DND-41 (cell line): ENCODE data around the gene TPP1.

Experiments used
- ATAC-seq: fragments of 200-7000 bp; cut with Tn5 transposase; 3 replicates; pipeline ENCODE4 v1.9.1; 2021; ENCODE audit warnings: low read depth; ENCODE audit not compliant: insufficient read depth
- DNase-seq: peaks from one replicate; pipeline ENCODE4 v3.0.0-alpha.2; 2020
- H2AFZ ChIP-seq: 2 replicates; pipeline ENCODE4 v1.6.0; 2012; ENCODE audit warnings: low read depth, low read length
- H3K27ac ChIP-seq: 2 replicates; pipeline ENCODE4 v1.5.1; 2012; ENCODE audit warnings: low read length, inconsistent platforms
- H3K27me3 ChIP-seq: fragments of 200-600 bp; sonication (generic); 2 replicates; pipeline ENCODE4 v1.6.0; 2012; ENCODE audit warnings: low read length, mild to moderate bottlenecking, inconsistent platforms; ENCODE audit not compliant: insufficient read depth, poor library complexity
- H3K36me3 ChIP-seq: 2 replicates; pipeline ENCODE4 v1.5.1; 2012; ENCODE audit warnings: low read length, inconsistent platforms; ENCODE audit not compliant: insufficient read depth
- H3K4me1 ChIP-seq: 2 replicates; pipeline ENCODE4 v1.5.1; 2012; ENCODE audit warnings: mild to moderate bottlenecking, low read length; ENCODE audit not compliant: insufficient read depth
- H3K4me2 ChIP-seq: 2 replicates; pipeline ENCODE4 v1.6.0; 2012; ENCODE audit warnings: mild to moderate bottlenecking, moderate library complexity, low read length, inconsistent platforms; ENCODE audit not compliant: insufficient read depth
- H3K4me3 ChIP-seq, 2 experiments: fragments of 200-600 bp in 1 of 2; shearing (Covaris generic) in 1 of 2; 2 replicates each; pipeline ENCODE4 v1.5.1; 2012 to 2016; ENCODE audit warnings: inconsistent platforms in 2 of 2, low read length in 2 of 2, mild to moderate bottlenecking in 2 of 2, low read depth in 1 of 2, moderate library complexity in 1 of 2
- H3K79me2 ChIP-seq: 2 replicates; pipeline ENCODE4 v1.6.0; 2012; ENCODE audit warnings: low read length, inconsistent platforms; ENCODE audit not compliant: insufficient read depth
- H3K9ac ChIP-seq: 2 replicates; pipeline ENCODE4 v1.6.0; 2012; ENCODE audit warnings: low read depth, mild to moderate bottlenecking, inconsistent platforms, low read length, moderate library complexity
- H3K9me3 ChIP-seq: 2 replicates; pipeline ENCODE4 v1.5.1; 2012; ENCODE audit warnings: low read length, moderate library complexity, mild to moderate bottlenecking, inconsistent platforms; ENCODE audit not compliant: insufficient read depth, severe bottlenecking
- H4K20me1 ChIP-seq: 2 replicates; pipeline ENCODE4 v1.6.0; 2012; ENCODE audit warnings: low read length; ENCODE audit not compliant: insufficient read depth
- EZH2 ChIP-seq: IDR thresholded peaks from 3 replicates; pipeline ENCODE4 v1.6.1; 2012; ENCODE audit warnings: borderline replicate concordance, low read depth, mild to moderate bottlenecking, moderate library complexity, low read length, inconsistent platforms; ENCODE audit not compliant: severe bottlenecking
- TF ChIP-seq, protein P1 (sequence below): IDR thresholded peaks from 2 replicates; pipeline ENCODE4 v1.5.1; 2012; ENCODE audit warnings: borderline replicate concordance, low read length, moderate library complexity, mild to moderate bottlenecking; ENCODE audit not compliant: poor library complexity, severe bottlenecking; ENCODE audit errors: extremely low read depth

TPP1 gene

DNA sequence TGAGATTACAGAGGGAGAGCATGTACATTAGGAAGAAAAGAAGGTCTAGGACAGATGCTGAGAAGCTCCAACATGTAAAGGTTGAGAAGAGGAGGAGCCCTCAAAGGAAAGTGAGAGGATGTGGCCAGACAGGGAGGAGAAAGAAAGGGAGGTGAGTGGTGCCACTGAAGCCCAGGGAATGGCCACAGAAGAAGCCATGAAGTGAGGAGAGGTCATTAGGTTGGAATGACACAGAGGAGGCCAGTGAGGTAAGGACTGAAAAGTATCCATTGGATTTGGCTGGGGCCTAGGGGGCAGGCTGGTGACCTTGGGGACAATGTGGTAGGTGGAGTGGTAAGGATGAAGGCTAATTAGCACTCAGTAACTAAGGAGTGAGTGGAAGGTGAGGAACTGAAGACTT is 39.4 kb upstream of the TPP1 start:
- TF ChIP-seq, protein P1, sequence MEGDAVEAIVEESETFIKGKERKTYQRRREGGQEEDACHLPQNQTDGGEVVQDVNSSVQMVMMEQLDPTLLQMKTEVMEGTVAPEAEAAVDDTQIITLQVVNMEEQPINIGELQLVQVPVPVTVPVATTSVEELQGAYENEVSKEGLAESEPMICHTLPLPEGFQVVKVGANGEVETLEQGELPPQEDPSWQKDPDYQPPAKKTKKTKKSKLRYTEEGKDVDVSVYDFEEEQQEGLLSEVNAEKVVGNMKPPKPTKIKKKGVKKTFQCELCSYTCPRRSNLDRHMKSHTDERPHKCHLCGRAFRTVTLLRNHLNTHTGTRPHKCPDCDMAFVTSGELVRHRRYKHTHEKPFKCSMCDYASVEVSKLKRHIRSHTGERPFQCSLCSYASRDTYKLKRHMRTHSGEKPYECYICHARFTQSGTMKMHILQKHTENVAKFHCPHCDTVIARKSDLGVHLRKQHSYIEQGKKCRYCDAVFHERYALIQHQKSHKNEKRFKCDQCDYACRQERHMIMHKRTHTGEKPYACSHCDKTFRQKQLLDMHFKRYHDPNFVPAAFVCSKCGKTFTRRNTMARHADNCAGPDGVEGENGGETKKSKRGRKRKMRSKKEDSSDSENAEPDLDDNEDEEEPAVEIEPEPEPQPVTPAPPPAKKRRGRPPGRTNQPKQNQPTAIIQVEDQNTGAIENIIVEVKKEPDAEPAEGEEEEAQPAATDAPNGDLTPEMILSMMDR = no peak
- TF ChIP-seq EZH2 = no peak
- no peak overlapping the region for H3K27ac ChIP-seq
- no peaks in the 10 kb centered on the region for H3K9me3 ChIP-seq
- no peaks in the 10 kb centered on the region for H4K20me1 ChIP-seq
- no peak overlapping the region for H2AFZ ChIP-seq
- no peak overlapping the region for H3K4me2 ChIP-seq
- no peak for DNase-seq
- ATAC-seq = no peak
- no peaks in the 10 kb centered on the region for H3K36me3 ChIP-seq
- no peaks in the 10 kb centered on the region for H3K27me3 ChIP-seq
- no peaks in the 10 kb centered on the region for H3K79me2 ChIP-seq
- no peaks in the 10 kb centered on the region for H3K4me1 ChIP-seq
- no peak overlapping the region for H3K4me3 ChIP-seq
- no peak overlapping the region for H3K9ac ChIP-seq

DNA sequence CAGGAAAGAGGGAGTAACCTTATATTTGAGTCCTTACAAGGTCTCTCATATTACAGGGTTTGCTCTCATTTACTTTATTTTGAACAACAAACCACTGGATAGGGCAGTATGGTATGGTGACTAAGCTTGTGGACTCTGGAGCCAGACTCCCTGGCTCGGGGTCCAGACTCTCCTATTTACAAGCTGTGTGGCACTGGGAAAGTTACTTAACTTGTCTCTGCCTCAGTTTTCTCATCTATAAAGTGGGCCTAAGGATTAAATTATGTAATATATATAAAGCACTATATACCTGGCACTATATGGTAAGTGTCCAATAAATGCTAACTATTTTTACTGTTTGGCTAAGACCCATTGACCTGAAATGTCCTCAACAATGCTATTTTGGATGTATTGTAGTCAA is 38.1 kb upstream of the TPP1 start:
- no peak for DNase-seq

DNA sequence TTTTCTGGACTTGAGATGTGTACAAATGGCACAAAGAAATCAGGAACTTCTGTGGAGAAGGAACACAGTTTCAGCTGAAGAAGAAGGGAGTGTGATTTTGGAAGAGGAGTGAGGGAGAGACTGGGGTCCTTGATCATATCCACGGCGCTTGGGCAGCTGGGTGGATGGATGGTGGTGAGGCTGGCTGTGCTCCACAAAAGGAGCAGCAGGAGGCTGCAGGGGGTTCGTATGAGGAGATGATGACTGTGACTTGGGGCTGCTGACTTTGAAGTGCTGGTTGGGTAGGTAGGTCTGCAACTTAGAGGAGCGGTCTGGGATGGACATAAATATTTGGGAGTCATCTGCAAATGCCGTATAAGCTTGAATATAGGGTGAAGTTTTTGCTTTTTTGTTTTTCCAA is 37.7 kb upstream of the TPP1 start:
- no peak overlapping the region for H3K27ac ChIP-seq
- H4K20me1 ChIP-seq = no peaks in the 10 kb centered on the region
- no peak overlapping the region for H3K4me2 ChIP-seq
- H3K27me3 ChIP-seq = no peaks in the 10 kb centered on the region
- TF ChIP-seq EZH2 = no peak
- TF ChIP-seq, protein P1 = no peak
- ATAC-seq (no peak), DNase-seq (no peak)
- H2AFZ ChIP-seq = no peak overlapping the region
- H3K9me3 ChIP-seq = no peaks in the 10 kb centered on the region
- H3K36me3 ChIP-seq = no peaks in the 10 kb centered on the region
- no peaks in the 10 kb centered on the region for H3K4me1 ChIP-seq
- H3K79me2 ChIP-seq = no peaks in the 10 kb centered on the region
- H3K4me3 ChIP-seq = no peak overlapping the region
- H3K9ac ChIP-seq = no peak overlapping the region

More for the DNA sequence above, 38.1 kb upstream of the TPP1 start:
- no peaks in the 10 kb centered on the region for H3K79me2 ChIP-seq
- no peaks in the 10 kb centered on the region for H3K27me3 ChIP-seq
- no peaks in the 10 kb centered on the region for H3K4me1 ChIP-seq
- no peak overlapping the region for H3K4me2 ChIP-seq
- H2AFZ ChIP-seq = no peak overlapping the region
- no peak overlapping the region for H3K27ac ChIP-seq
- no peaks in the 10 kb centered on the region for H3K36me3 ChIP-seq
- H4K20me1 ChIP-seq = no peaks in the 10 kb centered on the region
- no peak for ATAC-seq
- TF ChIP-seq, protein P1 = no peak
- no peak for TF ChIP-seq EZH2
- H3K9ac ChIP-seq = no peak overlapping the region
- no peak overlapping the region for H3K4me3 ChIP-seq
- H3K9me3 ChIP-seq = no peaks in the 10 kb centered on the region

DNA sequence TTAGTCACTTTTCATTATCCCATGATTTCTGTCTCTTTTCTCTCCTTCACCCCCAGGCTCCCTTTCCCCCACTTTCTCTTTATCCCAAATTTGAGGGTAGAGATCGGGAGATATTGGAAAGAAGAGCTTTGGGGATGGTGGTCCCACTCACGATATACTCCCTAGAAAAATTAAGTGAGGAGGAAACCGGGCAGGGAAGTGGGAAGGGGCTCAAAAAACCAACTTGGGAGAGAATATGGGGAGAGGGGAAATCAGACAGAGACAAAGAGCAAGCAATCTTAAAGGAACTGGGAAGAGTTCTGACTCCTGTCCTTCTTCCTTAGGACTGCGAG is 37.3 kb upstream of the TPP1 start:
- TF ChIP-seq, protein P1 = no peak
- TF ChIP-seq EZH2 = no peak
- H3K4me3 ChIP-seq = no peak overlapping the region
- ATAC-seq (no peak), DNase-seq (no peak)
- H3K9me3 ChIP-seq = no peaks in the 10 kb centered on the region
- no peaks in the 10 kb centered on the region for H3K36me3 ChIP-seq
- H3K9ac ChIP-seq = no peak overlapping the region
- H3K79me2 ChIP-seq = no peaks in the 10 kb centered on the region
- no peaks in the 10 kb centered on the region for H4K20me1 ChIP-seq
- no peak overlapping the region for H3K4me2 ChIP-seq
- H2AFZ ChIP-seq = no peak overlapping the region
- H3K27ac ChIP-seq = no peak overlapping the region
- H3K4me1 ChIP-seq = no peaks in the 10 kb centered on the region
- no peaks in the 10 kb centered on the region for H3K27me3 ChIP-seq
